ENCODE measurements around the gene DPP8.

The DPP8 gene

GRCh38 chr15:65423976-65424679 is 93.4 kb downstream of the DPP8 start:
- DNase-seq: no peak

GRCh38 chr15:65423150-65423975 is 94.1 kb downstream of the DPP8 start:
- no peak for DNase-seq

- no peak for DNase-seq
Measured at GRCh38 chr15:65421360-65422215, 95.9 kb downstream of the DPP8 start.

GRCh38 chr15:65420975-65421359 is 96.5 kb downstream of the DPP8 start:
- no peak for DNase-seq

- DNase-seq: no peak
Measured at GRCh38 chr15:65418596-65418995, 98.9 kb downstream of the DPP8 start.

GRCh38 chr15:65416845-65417416 is 100.6 kb downstream of the DPP8 start:
- DNase-seq: no peak

GRCh38 chr15:65414841-65415621 is 102.5 kb downstream of the DPP8 start:
- DNase-seq: no peak

GRCh38 chr15:65413760-65414144 is 103.7 kb downstream of the DPP8 start:
- no peak for DNase-seq

GRCh38 chr15:65413051-65413759 is 104.3 kb downstream of the DPP8 start:
- DNase-seq: no peak

- DNase-seq: no peak
Measured at GRCh38 chr15:65412556-65412955, 104.9 kb downstream of the DPP8 start.

- no peak for DNase-seq
Measured at GRCh38 chr15:65411465-65412071, 105.9 kb downstream of the DPP8 start.

- DNase-seq: no peak
Measured at GRCh38 chr15:65410972-65411371, 106.5 kb downstream of the DPP8 start.

GRCh38 chr15:65410036-65410435 is 107.5 kb downstream of the DPP8 start:
- DNase-seq: no peak

GRCh38 chr15:65409036-65409631 is 108.4 kb downstream of the DPP8 start:
- DNase-seq: no peak

- no peak for DNase-seq
Measured at GRCh38 chr15:65408324-65409035, 109.0 kb downstream of the DPP8 start.

- no peak for DNase-seq
Measured at GRCh38 chr15:65406424-65407000, 111.0 kb downstream of the DPP8 start.

- no peak for DNase-seq
Measured at GRCh38 chr15:65405791-65406423, 111.6 kb downstream of the DPP8 start.

GRCh38 chr15:65404186-65404872 is 113.2 kb downstream of the DPP8 start:
- DNase-seq: no peak
